GM12878 (cell line): ENCODE data around the gene GAMT. TPM values are rescaled to one million over a fixed set of nuclear protein-coding genes. Genes with fewer than 3 reads are reported as not detected.

Experiments
- ATAC-seq: fragments of 200-7000 bp; cut with Tn5 transposase; 3 replicates; pipeline ENCODE4 v1.9.1; 2020; ENCODE audit warnings: mild to moderate bottlenecking, moderate library complexity
- BruUV-seq: library from RNA; stranded (reverse); fragments of 400-500 nt; replicated peaks from 2 replicates; lab custom pipeline; 2021; lab: Mats Ljungman, UMichigan
- CTCF ChIA-PET: fragments of 300-600 bp; sonication (Branson Sonifier 250); formaldehyde crosslinking; extraction: SDS; loops from one replicate; lab custom pipeline; 2021; ENCODE audit warnings: inconsistent platforms; lab: Yijun Ruan, JAX
- POLR2A ChIA-PET: fragments of 350-600 bp; formaldehyde crosslinking; extraction: SDS; loops from one replicate; lab custom pipeline; 2021; ENCODE audit warnings: inconsistent platforms; lab: Charles Lee
- RAD21 ChIA-PET: fragments of 300-600 bp; sonication (Branson Sonifier 250); formaldehyde crosslinking; loops from one replicate; lab custom pipeline; 2023; ENCODE audit warnings: antibody characterized with exemption; ENCODE audit not compliant: unreplicated experiment; lab: Charles Lee
- SMC1A ChIA-PET: fragments of 300-600 bp; sonication (Branson Sonifier 250); formaldehyde crosslinking; loops from one replicate; lab custom pipeline; 2023; ENCODE audit not compliant: unreplicated experiment, uncharacterized antibody; lab: Charles Lee
- DNase-seq: peaks from one replicate; pipeline ENCODE4 v3.0.0-alpha.2; 2011; ENCODE audit warnings: low read depth, low spot score
- FAIRE-seq: peaks from 3 replicates; lab custom pipeline; 2011; peaks lifted over from hg19 to GRCh38; lab: Jason Lieb, UNC
- H2AFZ ChIP-seq: 2 replicates; pipeline ENCODE4 v1.6.0; 2011; ENCODE audit warnings: low read depth, low read length, control low read depth; ENCODE audit not compliant: control insufficient read depth
- H3K27ac ChIP-seq: 2 replicates; pipeline ENCODE4 v1.5.1; 2011; ENCODE audit warnings: control low read depth; ENCODE audit not compliant: control insufficient read depth, insufficient read depth
- H3K27me3 ChIP-seq, 2 experiments: replicated peaks in 1 of 2; 2 replicates each; pipeline versions ENCODE4 v1.6.0 to v1.6.1; 2011; ENCODE audit warnings: low read length in 1 of 2; ENCODE audit not compliant: control insufficient read depth in 2 of 2, insufficient read depth in 2 of 2
- H3K36me3 ChIP-seq, 2 experiments: 2 replicates each; pipeline ENCODE4 v1.5.1; 2011; ENCODE audit warnings: low read length in 1 of 2; ENCODE audit not compliant: control insufficient read depth in 2 of 2, insufficient read depth in 2 of 2
- H3K4me1 ChIP-seq: 2 replicates; pipeline ENCODE4 v1.6.1; 2011; ENCODE audit warnings: mild to moderate bottlenecking, low read length, moderate library complexity, mixed read lengths; ENCODE audit not compliant: control insufficient read depth, insufficient read depth
- H3K4me2 ChIP-seq: 2 replicates; pipeline ENCODE4 v1.6.0; 2011; ENCODE audit warnings: control low read depth; ENCODE audit not compliant: control insufficient read depth, insufficient read depth
- H3K4me3 ChIP-seq: fragments of 200-600 bp; sonication (generic); 2 replicates; pipeline ENCODE4 v1.5.1; 2016
- H3K79me2 ChIP-seq: 2 replicates; pipeline ENCODE4 v1.6.0; 2011; ENCODE audit warnings: low read length; ENCODE audit not compliant: control insufficient read depth, insufficient read depth
- H3K9ac ChIP-seq: 2 replicates; pipeline ENCODE4 v1.8.0; 2011; ENCODE audit warnings: low read length, control low read depth, mixed read lengths; ENCODE audit not compliant: control insufficient read depth, insufficient read depth
- H3K9me3 ChIP-seq: replicated peaks from 3 replicates; pipeline ENCODE4 v1.5.1; 2011; ENCODE audit warnings: mild to moderate bottlenecking, low read length; ENCODE audit not compliant: control insufficient read depth, insufficient read depth
- H4K20me1 ChIP-seq: 2 replicates; pipeline ENCODE4 v1.6.0; 2011; ENCODE audit not compliant: control insufficient read depth, insufficient read depth
- BHLHE40 ChIP-seq, 2 experiments: fragments of 450-650 bp in 1 of 2; IDR thresholded peaks; 2 replicates each; pipeline ENCODE4 v1.6.1; 2011 to 2017; ENCODE audit warnings: low read depth in 2 of 2, borderline replicate concordance in 1 of 2, improper control_type of control experiment in 1 of 2, low read length in 1 of 2, mild to moderate bottlenecking in 1 of 2
- FOS ChIP-seq: IDR thresholded peaks from 3 replicates; pipeline ENCODE4 v1.6.1; 2011; ENCODE audit warnings: borderline replicate concordance; ENCODE audit not compliant: insufficient read length; ENCODE audit errors: extremely low read depth
- RCOR1 ChIP-seq: conservative IDR thresholded peaks from 2 replicates; pipeline ENCODE4 v1.6.1; 2012; ENCODE audit warnings: low read depth, low read length, improper control_type of control experiment
- SREBF2 ChIP-seq: IDR thresholded peaks from 2 replicates; pipeline ENCODE4 v1.6.1; 2012; ENCODE audit warnings: mild to moderate bottlenecking, low read length
- YY1 ChIP-seq: IDR thresholded peaks from 2 replicates; pipeline ENCODE4 v1.6.1; 2011; ENCODE audit warnings: low read depth, mild to moderate bottlenecking, low read length
- ZZZ3 ChIP-seq: IDR thresholded peaks from 2 replicates; pipeline ENCODE4 v1.6.1; 2011; ENCODE audit warnings: low read depth; ENCODE audit not compliant: control insufficient read depth, insufficient read length
- WGBS: methylation state at CpG from one replicate; pipeline ENCODE4 v1.1.6; 2016; ENCODE audit warnings: low lambda C conversion rate; ENCODE audit not compliant: insufficient replicate concordance, insufficient coverage; ENCODE audit errors: missing lambda C conversion rate; 5-methylcytosine and 5-hydroxymethylcytosine counted together
- in situ Hi-C: fragments of 300-500 bp; cut with MboI; formaldehyde crosslinking; loops from 9 replicates; pipeline ENCODE4 v1.14.3; 2018; ENCODE audit warnings: mixed read lengths
- intact Hi-C: fragments of 100-400 bp; cut with micrococcal nuclease; formaldehyde crosslinking; loops from one replicate; pipeline ENCODE4 v1.14.2; 2022; ENCODE audit not compliant: unreplicated experiment
- polyA plus RNA-seq, 11 experiments: library from polyadenylated mRNA; depleted of rRNA in 4 of 11; unstranded in 6 of 11; stranded (reverse) in 5 of 11; fragments of >200 nt; fragmentation: Nextera tagmentation in 4 of 11; fragmentation: Illumina TruSeq in 1 of 11; extraction: Ambion mirVana in 4 of 11; extraction: Trizol in 1 of 11; gene quantifications; 1 replicate in 1 of 11; 2 replicates in 10 of 11; pipeline versions ENCODE4 v1.2.1 to v1.2.3, GENCODE V29; 2011 to 2016; ENCODE audit warnings: inconsistent platforms in 2 of 11, missing spikeins in 2 of 11, low read depth in 1 of 11
- total RNA-seq, 4 experiments: library from RNA; depleted of rRNA in 3 of 4; stranded (reverse); fragments of >200 nt in 3 of 4; fragmentation: Illumina TruSeq in 1 of 4; extraction: Trizol in 1 of 4; gene quantifications; 2 replicates each; pipeline versions ENCODE4 v1.2.1 to v1.2.3, GENCODE V29; 2013 to 2021
- TF ChIP-seq, protein P1 (sequence below): fragments of 450-650 bp; conservative IDR thresholded peaks from 2 replicates; pipeline ENCODE4 v1.6.1; 2017; ENCODE audit warnings: mild to moderate bottlenecking, moderate library complexity
- TF ChIP-seq, protein P2 (sequence below): fragments of 450-650 bp; IDR thresholded peaks from 2 replicates; pipeline ENCODE4 v1.6.1; 2014; ENCODE audit warnings: mild to moderate bottlenecking

GAMT gene
- total and polyA plus RNA-seq, 10 of the 15 experiments (the other 5 are each of a cell fraction or from before 2014, with no cell fraction given) = 1.6 to 131 (median 38.8) TPM

DNA sequence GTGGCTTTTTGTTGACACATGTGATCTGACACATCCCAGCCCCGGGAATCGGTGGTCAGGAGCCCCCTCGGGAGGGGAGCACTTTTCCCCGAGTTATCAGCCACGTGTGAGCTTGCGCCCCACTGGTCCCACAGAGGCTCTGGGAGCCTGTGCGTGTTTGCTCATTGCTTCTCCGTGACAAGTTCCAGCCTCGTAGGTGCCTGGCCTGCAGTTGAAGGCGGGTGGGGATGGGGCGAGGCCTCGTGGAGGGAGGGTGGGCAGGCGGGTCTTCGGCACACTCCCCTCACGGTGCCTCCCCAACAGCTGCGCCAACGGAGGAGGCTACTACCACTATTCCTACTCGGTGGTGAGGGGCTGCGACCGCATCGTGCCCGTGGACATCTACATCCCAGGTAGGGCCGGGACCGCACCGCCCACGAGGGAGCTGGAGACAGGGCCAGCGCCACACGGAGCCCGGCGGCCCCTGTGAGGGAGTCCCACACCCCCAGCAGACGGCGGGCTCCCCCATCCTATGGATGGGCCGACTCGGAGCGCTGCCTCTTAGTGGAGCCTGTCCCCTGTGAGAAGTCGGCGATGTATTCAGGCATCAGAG is 8.3 kb downstream of the GAMT start (continued):
- TF ChIP-seq, protein P1, sequence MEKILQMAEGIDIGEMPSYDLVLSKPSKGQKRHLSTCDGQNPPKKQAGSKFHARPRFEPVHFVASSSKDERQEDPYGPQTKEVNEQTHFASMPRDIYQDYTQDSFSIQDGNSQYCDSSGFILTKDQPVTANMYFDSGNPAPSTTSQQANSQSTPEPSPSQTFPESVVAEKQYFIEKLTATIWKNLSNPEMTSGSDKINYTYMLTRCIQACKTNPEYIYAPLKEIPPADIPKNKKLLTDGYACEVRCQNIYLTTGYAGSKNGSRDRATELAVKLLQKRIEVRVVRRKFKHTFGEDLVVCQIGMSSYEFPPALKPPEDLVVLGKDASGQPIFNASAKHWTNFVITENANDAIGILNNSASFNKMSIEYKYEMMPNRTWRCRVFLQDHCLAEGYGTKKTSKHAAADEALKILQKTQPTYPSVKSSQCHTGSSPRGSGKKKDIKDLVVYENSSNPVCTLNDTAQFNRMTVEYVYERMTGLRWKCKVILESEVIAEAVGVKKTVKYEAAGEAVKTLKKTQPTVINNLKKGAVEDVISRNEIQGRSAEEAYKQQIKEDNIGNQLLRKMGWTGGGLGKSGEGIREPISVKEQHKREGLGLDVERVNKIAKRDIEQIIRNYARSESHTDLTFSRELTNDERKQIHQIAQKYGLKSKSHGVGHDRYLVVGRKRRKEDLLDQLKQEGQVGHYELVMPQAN = no peak

DNA sequence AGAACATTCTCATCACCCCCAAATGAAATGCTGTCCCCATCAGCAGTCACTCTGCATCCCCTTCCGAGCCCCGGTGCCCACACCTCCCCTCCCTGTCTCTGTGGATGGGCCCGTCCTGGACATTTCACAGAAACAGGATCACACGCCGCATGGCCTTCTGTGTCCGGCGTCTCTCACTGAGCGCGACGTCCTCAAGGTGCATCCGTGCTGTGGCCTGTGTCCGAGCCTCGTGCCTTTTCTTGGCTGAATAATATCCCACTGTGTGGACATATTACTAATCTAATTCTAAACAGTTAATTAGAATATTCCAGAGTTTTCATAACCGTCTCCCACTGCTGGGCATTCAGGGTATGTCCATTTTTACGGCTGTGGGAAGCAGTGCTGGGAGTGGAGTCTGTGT is 8.9 kb downstream of the GAMT start:
- no peak overlapping the region for H2AFZ ChIP-seq
- no peaks in the 10 kb centered on the region for H4K20me1 ChIP-seq
- intact Hi-C loops = no loop called here
- BruUV-seq = no TSS peak
- H3K4me3 ChIP-seq = no peak overlapping the region
- WGBS = 90% methylated on average over 15 of the region's 15 CpGs
- H3K79me2 ChIP-seq = no peaks in the 10 kb centered on the region
- no peaks in the 10 kb centered on the region for H3K27me3 ChIP-seq
- H3K4me2 ChIP-seq = no peak overlapping the region
- TF ChIP-seq RCOR1 (no peak), SREBF2 (no peak), YY1 (no peak), BHLHE40 (IDR thresholded peaks at IDR 0.05; ENCODE audit: borderline replicate concordance in 1 of 2, low read depth in 2 of 2, low read length in 1 of 2) (no peak), ZZZ3 (no peak), FOS (no peak)
- TF ChIP-seq, protein P2, sequence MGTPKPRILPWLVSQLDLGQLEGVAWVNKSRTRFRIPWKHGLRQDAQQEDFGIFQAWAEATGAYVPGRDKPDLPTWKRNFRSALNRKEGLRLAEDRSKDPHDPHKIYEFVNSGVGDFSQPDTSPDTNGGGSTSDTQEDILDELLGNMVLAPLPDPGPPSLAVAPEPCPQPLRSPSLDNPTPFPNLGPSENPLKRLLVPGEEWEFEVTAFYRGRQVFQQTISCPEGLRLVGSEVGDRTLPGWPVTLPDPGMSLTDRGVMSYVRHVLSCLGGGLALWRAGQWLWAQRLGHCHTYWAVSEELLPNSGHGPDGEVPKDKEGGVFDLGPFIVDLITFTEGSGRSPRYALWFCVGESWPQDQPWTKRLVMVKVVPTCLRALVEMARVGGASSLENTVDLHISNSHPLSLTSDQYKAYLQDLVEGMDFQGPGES = no peak
- FAIRE-seq (no peak), ATAC-seq (no peak), DNase-seq (no peak)
- in situ Hi-C loops = no loop called here
- RAD21 ChIA-PET = no interaction called here
- POLR2A ChIA-PET = no interaction called here
- no peaks in the 10 kb centered on the region for H3K4me1 ChIP-seq
- CTCF ChIA-PET = no interaction called here
- H3K36me3 ChIP-seq = peaks cover 10% of the 10 kb centered on the region in 2 experiments
- H3K9ac ChIP-seq = no peak overlapping the region
- no peak overlapping the region for H3K27ac ChIP-seq
- SMC1A ChIA-PET = no interaction called here
- no peaks in the 10 kb centered on the region for H3K9me3 ChIP-seq
